CD4-positive, alpha-beta memory T cell (primary cell): Measurements from ENCODE around the gene HILPDA. TPM values are rescaled to one million over a fixed set of nuclear protein-coding genes. Genes with fewer than 3 reads are reported as not detected.

ENCODE experiments used
- CTCF ChIA-PET: fragments of 350-600 bp; sonication (Branson Sonifier 250); formaldehyde crosslinking; loops from one replicate; lab custom pipeline; 2021; ENCODE audit warnings: inconsistent platforms; ENCODE audit not compliant: partially characterized antibody; lab: Charles Lee
- POLR2A ChIA-PET: fragments of 350-600 bp; sonication (Branson Sonifier 250); formaldehyde crosslinking; loops from one replicate; lab custom pipeline; 2021; ENCODE audit not compliant: partially characterized antibody; lab: Charles Lee
- DNase-seq, 5 donors: peaks; one replicate each; pipeline versions ENCODE4 v3.0.0 to v3.0.0-alpha.2; 2020 to 2022; ENCODE audit warnings: mixed read lengths in 1 of 5
- H3K27ac ChIP-seq: one replicate; pipeline ENCODE4 v1.7.0; 2013; ENCODE audit warnings: low read depth, low read length
- H3K27me3 ChIP-seq: 2 replicates; pipeline ENCODE4 v1.7.0; 2013; ENCODE audit warnings: mild to moderate bottlenecking, low read length, moderate library complexity; ENCODE audit not compliant: insufficient read depth
- H3K36me3 ChIP-seq: 2 replicates; pipeline ENCODE4 v1.7.0; 2013; ENCODE audit warnings: mild to moderate bottlenecking, low read length, moderate library complexity; ENCODE audit not compliant: insufficient read depth
- H3K4me1 ChIP-seq: 2 replicates; pipeline ENCODE4 v1.7.0; 2013; ENCODE audit warnings: mild to moderate bottlenecking, low read length, moderate library complexity; ENCODE audit not compliant: insufficient read depth
- H3K4me3 ChIP-seq, 2 donors: one replicate each; pipeline ENCODE4 v1.7.0; 2013; ENCODE audit warnings: low read length in 2 of 2, mild to moderate bottlenecking in 1 of 2
- H3K9me3 ChIP-seq, 2 donors: one replicate each; pipeline ENCODE4 v1.7.0; 2013; ENCODE audit warnings: low read length in 2 of 2, control low read depth in 1 of 2; ENCODE audit not compliant: control insufficient read depth in 1 of 2
- H3K27ac Mint-ChIP-seq, 7 donors: one replicate each; pipeline ENCODE4 v1.8.0; 2020 to 2021; ENCODE audit warnings: mixed read lengths in 7 of 7, mild to moderate bottlenecking in 6 of 7, inconsistent platforms in 3 of 7, moderate library complexity in 3 of 7
- H3K27me3 Mint-ChIP-seq, 2 donors: one replicate each; pipeline ENCODE4 v1.8.0; 2020 to 2021; ENCODE audit warnings: mixed read lengths in 2 of 2
- H3K36me3 Mint-ChIP-seq, 2 donors: one replicate each; pipeline ENCODE4 v1.8.0; 2020 to 2021; ENCODE audit warnings: mixed read lengths in 2 of 2, inconsistent platforms in 1 of 2, mild to moderate bottlenecking in 1 of 2
- H3K4me1 Mint-ChIP-seq, 4 donors: one replicate each; pipeline ENCODE4 v1.8.0; 2020 to 2021; ENCODE audit warnings: mixed read lengths in 4 of 4, mild to moderate bottlenecking in 1 of 4
- H3K4me3 Mint-ChIP-seq, 8 donors: one replicate each; pipeline ENCODE4 v1.8.0; 2020 to 2021; ENCODE audit warnings: mixed read lengths in 8 of 8, mild to moderate bottlenecking in 7 of 8, moderate library complexity in 6 of 8, inconsistent platforms in 3 of 8
- H3K9me3 Mint-ChIP-seq, 8 donors: one replicate each; pipeline ENCODE4 v1.8.0; 2020 to 2021; ENCODE audit warnings: mixed read lengths in 8 of 8, mild to moderate bottlenecking in 5 of 8, inconsistent platforms in 3 of 8, moderate library complexity in 1 of 8
- intact Hi-C: fragments of 100-400 bp; cut with micrococcal nuclease; formaldehyde crosslinking; loops from one replicate; pipeline ENCODE4 v1.15.1; 2023
- polyA plus RNA-seq, 2 donors: library from polyadenylated mRNA; unstranded; fragments of 300-500 nt; fragmentation: Illumina TruSeq; gene quantifications; one replicate each; pipeline ENCODE4 v1.2.3, GENCODE V29; 2021
- total RNA-seq, 2 experiments: library from RNA; stranded (reverse); gene quantifications; one replicate each; pipeline ENCODE4 v1.2.3, GENCODE V29; 2021

The HILPDA gene
- total and polyA plus RNA-seq, 4 experiments from 2014 or later = 2.4 to 4.5 (median 3.6) TPM

DNA sequence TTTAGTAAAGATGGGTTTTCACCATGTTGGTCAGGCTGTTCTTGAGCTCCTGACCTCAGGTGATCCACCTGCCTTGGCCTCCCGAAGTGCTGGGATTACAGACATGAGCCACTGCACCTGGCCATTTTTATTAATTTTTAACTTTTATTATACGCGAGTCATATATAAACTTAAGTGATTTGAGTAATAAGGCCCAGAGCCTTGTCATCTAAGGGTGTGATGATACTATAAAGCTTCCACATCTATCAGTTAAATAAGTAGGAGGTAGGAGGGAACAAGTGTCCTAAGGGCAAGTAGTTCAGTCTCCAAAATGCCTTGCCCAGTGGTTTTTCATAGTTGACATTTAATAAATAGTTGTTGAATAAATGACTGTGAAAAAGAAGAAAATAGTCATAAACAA, 13.3 kb upstream of the HILPDA start:
- no peak for DNase-seq
- intact Hi-C loops = no loop called here
- H3K4me1 ChIP-seq = no peaks in the 10 kb centered on the region
- H3K36me3 Mint-ChIP-seq = no peaks in the 10 kb centered on the region
- no peaks in the 10 kb centered on the region for H3K27me3 Mint-ChIP-seq
- no peak overlapping the region for H3K4me3 ChIP-seq
- no peaks in the 10 kb centered on the region for H3K36me3 ChIP-seq
- no peaks in the 10 kb centered on the region for H3K9me3 ChIP-seq
- no peak overlapping the region for H3K4me3 Mint-ChIP-seq
- ChIA-PET CTCF (interaction anchor here (1.1 kb wide), 1 partner anchor 16 kb away, joined by 3 read pairs; no protein-coding TSS in a partner anchor), POLR2A (no interaction called here)
- H3K4me1 Mint-ChIP-seq = peaks cover 0 to 3% (median 0%) of the 10 kb centered on the region in 4 donors
- no peaks in the 10 kb centered on the region for H3K9me3 Mint-ChIP-seq
- no peak overlapping the region for H3K27ac ChIP-seq
- no peak overlapping the region for H3K27ac Mint-ChIP-seq
- H3K27me3 ChIP-seq = no peaks in the 10 kb centered on the region

DNA sequence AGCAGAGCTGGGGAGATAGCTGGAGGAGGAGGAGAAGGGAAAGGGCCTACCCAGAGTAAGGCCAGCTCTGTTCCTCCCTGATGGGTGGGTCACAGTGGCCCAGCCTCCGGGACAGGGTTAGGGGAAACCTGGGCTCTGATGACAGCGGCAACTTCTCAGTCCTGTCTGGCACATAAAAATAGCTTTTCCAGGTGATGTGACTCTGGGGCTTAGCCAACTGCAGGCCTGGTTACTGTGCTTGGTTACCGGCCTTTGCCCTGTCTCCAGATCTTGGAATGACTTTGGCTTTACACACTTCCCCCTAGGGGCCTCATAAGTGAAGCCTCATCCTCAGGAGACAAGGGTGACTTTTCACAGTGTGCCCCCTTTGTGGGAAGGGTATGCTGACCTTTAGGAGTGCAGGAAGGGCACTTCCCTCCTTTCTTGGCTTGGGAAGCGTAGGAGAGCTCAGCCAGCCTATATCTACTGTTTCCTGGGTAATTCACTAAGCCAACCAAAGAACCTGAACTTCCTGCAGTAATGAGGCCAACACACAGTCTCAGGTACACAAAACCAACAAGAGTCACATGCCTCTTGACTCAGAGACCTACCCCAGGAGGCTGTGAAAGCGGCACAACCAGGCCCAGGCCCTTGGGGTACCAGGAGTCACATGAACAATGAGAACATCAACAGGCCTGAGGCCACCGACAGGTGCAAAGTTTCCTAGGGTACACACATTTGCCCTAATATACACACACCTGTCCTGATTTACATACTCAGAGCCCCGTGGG, 11.7 kb upstream of the HILPDA start:
- H3K4me1 ChIP-seq = no peaks in the 10 kb centered on the region
- H3K9me3 Mint-ChIP-seq = no peaks in the 10 kb centered on the region
- H3K27me3 ChIP-seq = no peaks in the 10 kb centered on the region
- H3K4me3 ChIP-seq = no peak overlapping the region
- no peak overlapping the region for H3K27ac ChIP-seq
- ChIA-PET CTCF (interaction anchor here (1.3 to 2.4 kb wide), 4 partner anchors 12 to 47 kb away, joined by 3 to 23 read pairs (median 10); no protein-coding TSS in a partner anchor), POLR2A (interaction anchor here (1.2 kb wide), 1 partner anchor 34 kb away, joined by 3 read pairs; the partner anchor contains the start of gene IMPDH1)
- no peak overlapping the region for H3K4me3 Mint-ChIP-seq
- peak in 1 of 5 donors; percentile 35 for DNase-seq
- peaks cover 0 to 3% (median 0%) of the 10 kb centered on the region in 4 donors for H3K4me1 Mint-ChIP-seq
- no peaks in the 10 kb centered on the region for H3K36me3 ChIP-seq
- no peak overlapping the region for H3K27ac Mint-ChIP-seq
- intact Hi-C loops = no loop called here
- no peaks in the 10 kb centered on the region for H3K9me3 ChIP-seq
- H3K36me3 Mint-ChIP-seq = no peaks in the 10 kb centered on the region
- no peaks in the 10 kb centered on the region for H3K27me3 Mint-ChIP-seq

DNA sequence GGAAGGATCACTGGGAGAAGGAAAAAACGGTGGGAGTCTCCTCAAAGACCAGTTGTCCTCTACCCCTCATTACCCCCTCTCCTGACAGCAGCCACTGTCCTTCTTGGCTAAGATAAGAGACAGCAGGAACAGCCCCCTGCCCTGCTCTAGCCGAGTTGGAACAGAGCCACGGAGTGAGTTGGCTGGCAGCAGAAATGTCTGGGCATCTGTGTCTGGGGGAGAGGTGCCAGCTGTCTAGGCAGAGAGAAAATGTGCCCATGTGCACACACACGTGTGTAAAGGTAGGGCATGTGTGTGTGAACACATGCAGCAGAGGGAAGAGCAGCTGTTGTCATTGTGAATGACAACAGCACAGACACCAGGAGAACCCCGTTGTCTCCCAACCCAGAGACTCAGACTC, 9.4 kb upstream of the HILPDA start:
- POLR2A ChIA-PET = no interaction called here
- H3K27ac Mint-ChIP-seq = no peak overlapping the region
- Histone ChIP-seq H3K4me3 (no peak overlapping the region), H3K27me3 (no peaks in the 10 kb centered on the region), H3K9me3 (no peaks in the 10 kb centered on the region), H3K4me1 (no peaks in the 10 kb centered on the region), H3K27ac (no peak overlapping the region), H3K36me3 (no peaks in the 10 kb centered on the region)
- peaks cover 0 to 3% (median 0%) of the 10 kb centered on the region in 4 donors for H3K4me1 Mint-ChIP-seq
- no peaks in the 10 kb centered on the region for H3K36me3 Mint-ChIP-seq
- CTCF ChIA-PET = interaction anchor here (0.9 kb wide), 1 partner anchor 49 kb away, joined by 3 read pairs; no protein-coding TSS in a partner anchor
- H3K4me3 Mint-ChIP-seq = no peak overlapping the region
- no peaks in the 10 kb centered on the region for H3K9me3 Mint-ChIP-seq
- DNase-seq = no peak
- intact Hi-C loops = no loop called here
- no peaks in the 10 kb centered on the region for H3K27me3 Mint-ChIP-seq

DNA sequence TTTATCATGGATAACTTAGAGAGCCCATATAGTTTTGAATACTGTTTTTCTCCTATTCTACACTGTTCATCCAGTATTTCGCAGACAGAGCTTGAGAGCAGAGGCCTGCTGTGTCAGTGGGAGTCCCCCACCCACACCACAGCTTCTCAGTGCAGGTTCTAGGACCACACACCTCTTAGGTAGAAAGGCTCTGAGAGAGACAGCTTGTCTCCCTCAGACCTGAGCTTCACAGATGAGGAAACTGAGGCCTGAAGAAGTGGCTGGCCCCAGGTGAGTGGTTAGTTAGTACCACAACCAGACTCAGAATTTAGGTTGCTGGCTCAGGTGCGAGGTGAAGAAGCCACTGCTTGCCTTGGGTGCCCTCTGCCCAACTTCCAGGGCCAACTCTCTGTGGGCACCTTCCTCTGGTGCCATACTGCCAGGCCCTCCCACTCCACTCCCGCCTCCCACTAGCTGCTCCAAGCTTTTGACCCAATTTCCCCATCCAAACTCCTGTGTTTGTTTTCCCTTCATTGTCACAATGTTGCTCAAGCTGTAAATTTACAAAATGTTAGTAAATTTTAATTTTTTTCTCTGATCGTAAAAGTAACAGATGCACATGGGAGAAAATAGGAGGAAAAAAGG, 7.6 kb upstream of the HILPDA start:
- ChIA-PET CTCF (interaction anchor here (0.6 to 4.0 kb wide), 4 partner anchors 10 to 1563 kb away, joined by 3 to 30 read pairs (median 8); no protein-coding TSS in a partner anchor), POLR2A (interaction anchor here (1.0 kb wide), 1 partner anchor 8 kb away, joined by 3 read pairs; no protein-coding TSS in a partner anchor)
- H3K27me3 ChIP-seq = no peaks in the 10 kb centered on the region
- H3K36me3 Mint-ChIP-seq = no peaks in the 10 kb centered on the region
- no peaks in the 10 kb centered on the region for H3K9me3 ChIP-seq
- no peak overlapping the region for H3K4me3 Mint-ChIP-seq
- no peaks in the 10 kb centered on the region for H3K36me3 ChIP-seq
- H3K27me3 Mint-ChIP-seq = no peaks in the 10 kb centered on the region
- peaks cover 0 to 3% (median 0%) of the 10 kb centered on the region in 4 donors for H3K4me1 Mint-ChIP-seq
- intact Hi-C loops = no loop called here
- H3K27ac Mint-ChIP-seq = no peak overlapping the region
- no peaks in the 10 kb centered on the region for H3K4me1 ChIP-seq
- no peak for DNase-seq
- H3K27ac ChIP-seq = no peak overlapping the region
- H3K4me3 ChIP-seq = no peak overlapping the region
- H3K9me3 Mint-ChIP-seq = no peaks in the 10 kb centered on the region

DNA sequence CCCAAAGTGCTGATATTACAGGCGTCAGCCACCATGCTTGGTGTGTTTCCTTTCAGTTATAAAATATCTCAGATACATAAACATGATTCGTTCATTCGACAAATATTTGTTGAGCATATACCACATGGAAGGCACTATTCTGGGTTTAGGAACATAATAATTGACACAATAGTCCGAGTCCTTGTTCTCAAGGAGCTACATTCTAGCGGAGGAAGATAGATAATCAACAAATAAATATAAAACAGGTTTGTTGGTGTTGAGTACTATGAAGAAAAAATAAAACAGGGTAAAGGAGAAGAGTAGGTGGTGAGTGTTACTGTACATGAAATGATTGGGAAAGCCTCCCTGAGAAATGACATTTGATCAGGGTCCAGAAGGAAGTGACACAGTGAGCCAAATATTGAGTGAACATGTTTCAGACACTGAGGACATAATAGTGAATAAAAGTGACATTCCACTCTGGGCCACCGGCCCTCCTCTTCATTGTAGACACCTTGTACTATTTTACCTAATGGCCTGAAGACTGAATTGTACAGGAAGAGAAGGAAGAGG, 6.9 kb upstream of the HILPDA start:
- no peak overlapping the region for H3K27ac Mint-ChIP-seq
- H3K36me3 Mint-ChIP-seq = no peaks in the 10 kb centered on the region
- intact Hi-C loops = no loop called here

DNA sequence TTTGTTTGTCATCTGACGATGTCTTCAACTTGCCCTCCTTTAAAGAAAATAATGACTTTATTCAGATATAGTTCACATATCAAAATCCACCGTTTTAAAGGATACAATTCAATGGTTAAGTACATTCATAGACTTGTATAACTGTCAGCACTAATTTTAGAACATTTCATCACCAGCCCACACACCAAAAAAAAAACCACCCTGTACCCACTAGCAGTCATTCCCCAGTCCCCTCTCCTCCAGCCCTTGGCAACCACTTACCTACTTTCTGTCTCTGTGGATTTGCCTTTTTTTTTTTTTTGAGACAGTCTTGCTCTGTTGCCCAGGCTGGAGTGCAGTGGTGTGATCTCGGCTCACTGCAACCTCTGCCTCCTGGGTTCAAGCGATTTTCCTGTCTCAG, 5.3 kb upstream of the HILPDA start:
- Histone ChIP-seq H3K9me3 (no peaks in the 10 kb centered on the region), H3K4me1 (peaks cover 7% of the 10 kb centered on the region), H3K27ac (no peak overlapping the region), H3K4me3 (no peak overlapping the region), H3K27me3 (no peaks in the 10 kb centered on the region), H3K36me3 (no peaks in the 10 kb centered on the region)
- H3K27ac Mint-ChIP-seq = peak overlapping the region in 1 of 7 donors; percentile 2
- no peaks in the 10 kb centered on the region for H3K9me3 Mint-ChIP-seq
- H3K4me3 Mint-ChIP-seq = no peak overlapping the region
- peaks cover 0 to 2% of the 10 kb centered on the region in 2 donors for H3K36me3 Mint-ChIP-seq
- H3K27me3 Mint-ChIP-seq = no peaks in the 10 kb centered on the region
- DNase-seq = no peak
- ChIA-PET POLR2A (no interaction called here), CTCF (interaction anchor here (2.9 to 4.0 kb wide), 2 partner anchors 10 to 23 kb away, joined by 14 to 30 read pairs; no protein-coding TSS in a partner anchor)
- intact Hi-C loops = loop anchor here (10.0 kb wide), 2 partner anchors 106 to 284 kb away; partner anchors contain the start of genes CALU and RBM28
- peaks cover 3 to 6% (median 5%) of the 10 kb centered on the region in 4 donors for H3K4me1 Mint-ChIP-seq

More for the DNA sequence above, 6.9 kb upstream of the HILPDA start:
- Mint-ChIP-seq H3K4me3 (no peak overlapping the region), H3K4me1 (peaks cover 0 to 3% (median 0%) of the 10 kb centered on the region in 4 donors), H3K9me3 (no peaks in the 10 kb centered on the region), H3K27me3 (no peaks in the 10 kb centered on the region)
- H3K4me3 ChIP-seq = no peak overlapping the region
- POLR2A ChIA-PET = interaction anchor here (1.0 kb wide), 1 partner anchor 9 kb away, joined by 3 read pairs; no protein-coding TSS in a partner anchor
- no peaks in the 10 kb centered on the region for H3K36me3 ChIP-seq
- no peaks in the 10 kb centered on the region for H3K9me3 ChIP-seq
- H3K27ac ChIP-seq = no peak overlapping the region
- no peak for DNase-seq
- H3K4me1 ChIP-seq = no peaks in the 10 kb centered on the region
- no peaks in the 10 kb centered on the region for H3K27me3 ChIP-seq
- CTCF ChIA-PET = interaction anchor here (0.6 to 4.0 kb wide), 4 partner anchors 9 to 1562 kb away, joined by 3 to 30 read pairs (median 8); no protein-coding TSS in a partner anchor
